Measurements from ENCODE around the gene ZC3H12A.

Gene ZC3H12A

DNA sequence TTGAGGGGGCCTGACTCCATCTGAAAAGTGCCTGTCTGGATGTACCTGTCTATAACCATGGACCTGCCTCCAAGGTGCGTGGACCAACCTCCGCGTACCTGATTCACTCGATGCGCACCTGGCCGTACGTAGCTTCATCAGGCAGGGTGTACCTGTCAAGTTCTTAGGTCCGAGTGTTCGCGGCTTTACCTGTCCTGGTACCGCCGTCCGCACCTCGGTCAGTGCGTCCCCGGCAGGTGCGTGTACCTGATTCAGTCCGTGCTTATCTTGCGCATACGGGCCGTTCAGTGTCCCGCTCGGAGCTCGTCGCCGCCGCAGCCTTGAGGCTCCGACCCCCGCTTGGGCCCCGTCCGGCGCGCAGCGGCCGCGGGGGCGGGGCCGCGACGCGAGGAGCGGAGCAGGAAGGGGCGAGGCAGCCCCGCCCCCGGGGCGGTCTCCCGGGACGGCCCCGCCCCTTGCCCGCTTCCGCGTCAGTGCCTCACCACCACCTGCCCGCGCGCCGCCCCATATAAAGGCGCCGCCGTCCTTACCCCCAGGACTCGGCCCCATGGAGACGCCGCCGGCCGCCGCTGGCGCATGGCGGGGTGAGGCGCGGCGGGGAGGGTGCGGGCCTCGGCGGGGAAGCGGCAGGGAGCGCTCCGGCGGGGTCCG is at the start of gene ZC3H12A:
ZC3H12A (plus strand) TSS at position 535 of the 651 bp plus-strand sequence. CDS start 917 bp downstream, outside the sequence.
- peak; percentile 85 for DNase-seq

GRCh38 chr1:37425221-37425620 is 49.2 kb upstream of the ZC3H12A start:
- DNase-seq = no peak

DNA sequence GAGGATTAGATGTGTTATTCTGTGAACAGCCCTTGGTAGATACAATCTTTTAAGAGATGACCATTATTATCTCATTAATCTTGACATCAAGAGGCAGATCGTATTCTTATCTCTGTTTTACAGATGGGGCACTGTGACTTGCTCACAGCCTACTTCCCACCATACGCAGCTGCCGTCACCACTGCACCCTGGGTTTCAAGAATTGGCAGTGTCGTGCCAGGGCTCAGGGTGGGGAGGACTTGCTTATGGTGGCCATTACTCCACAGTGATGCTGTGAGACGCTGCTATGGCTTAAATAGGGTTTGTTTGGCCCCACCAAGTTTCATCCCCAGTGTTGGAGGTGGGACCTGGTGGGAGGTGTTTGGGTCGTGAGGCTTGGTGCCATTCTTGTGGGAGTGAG is 45.4 kb upstream of the ZC3H12A start:
- no peak for DNase-seq

GRCh38 chr1:37430103-37430985 is 44.0 kb upstream of the ZC3H12A start:
- no peak for DNase-seq

- DNase-seq = no peak
Observed at GRCh38 chr1:37432716-37433115, 41.7 kb upstream of the ZC3H12A start.

DNA sequence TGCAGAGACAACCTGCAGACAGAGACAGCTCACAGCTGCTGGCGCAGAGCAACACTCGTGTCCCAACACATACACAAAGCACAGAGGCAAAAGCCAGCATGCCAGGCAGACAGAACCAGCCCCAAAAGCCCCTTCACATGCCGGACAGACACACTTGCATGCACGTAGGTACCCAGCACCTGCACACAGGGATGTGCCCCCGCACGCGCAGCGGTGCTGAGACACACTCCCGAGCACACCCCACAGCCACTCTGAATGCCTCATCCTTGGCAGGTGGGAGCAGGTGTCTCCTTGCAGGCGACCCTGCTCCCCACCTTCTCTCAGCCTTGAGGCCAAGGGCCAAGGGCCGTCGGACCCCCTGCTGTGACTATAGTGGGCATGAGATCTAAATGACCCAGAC is 41.2 kb upstream of the ZC3H12A start:
- DNase-seq = no peak

DNA sequence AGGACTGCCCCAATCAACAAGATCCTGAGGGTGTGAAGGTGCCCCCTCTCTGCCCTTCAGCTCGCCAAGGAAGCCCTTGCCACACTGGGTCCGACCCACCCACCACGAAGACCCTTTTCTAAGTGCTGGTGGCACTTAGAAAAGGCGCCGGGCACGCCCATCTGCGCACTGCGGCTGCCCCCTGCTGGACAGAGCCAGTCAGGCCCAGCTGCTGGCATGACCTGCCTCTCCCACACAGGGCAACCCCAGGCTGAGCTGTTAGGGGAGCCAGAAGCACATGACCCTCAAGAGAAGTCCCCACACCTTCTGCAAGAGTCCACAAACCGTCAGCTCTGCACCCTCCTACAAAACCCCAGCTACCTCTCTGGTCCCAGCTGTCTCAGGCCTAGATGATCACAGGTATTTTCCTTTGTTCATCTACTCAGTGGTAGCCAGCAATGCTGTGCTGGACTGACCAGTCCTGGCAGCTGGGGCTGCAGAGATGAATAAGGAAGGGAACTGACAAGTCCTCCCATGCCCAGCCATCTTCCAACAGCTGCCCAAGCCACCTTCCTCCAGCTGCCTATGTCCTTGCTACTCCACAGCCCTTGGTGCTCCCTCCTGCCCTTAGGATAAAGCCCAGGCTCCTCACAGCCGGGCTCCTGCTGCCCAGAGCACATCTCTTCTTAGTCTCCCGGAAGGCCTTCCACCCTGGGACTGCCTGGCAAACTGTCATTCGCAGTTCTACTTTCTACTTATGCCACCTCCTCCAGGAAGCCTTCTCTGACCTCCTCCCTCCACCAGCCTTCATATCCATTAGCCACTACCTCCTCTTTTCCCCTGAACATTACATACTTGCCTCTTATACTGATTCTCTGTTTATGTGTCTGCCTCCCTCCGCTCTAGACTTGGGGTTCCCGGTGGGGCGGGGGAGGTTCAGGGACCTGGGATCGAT is 39.8 kb upstream of the ZC3H12A start:
- peak; percentile 40 for DNase-seq

GRCh38 chr1:37437087-37437486 is 37.3 kb upstream of the ZC3H12A start:
- DNase-seq = no peak

DNA sequence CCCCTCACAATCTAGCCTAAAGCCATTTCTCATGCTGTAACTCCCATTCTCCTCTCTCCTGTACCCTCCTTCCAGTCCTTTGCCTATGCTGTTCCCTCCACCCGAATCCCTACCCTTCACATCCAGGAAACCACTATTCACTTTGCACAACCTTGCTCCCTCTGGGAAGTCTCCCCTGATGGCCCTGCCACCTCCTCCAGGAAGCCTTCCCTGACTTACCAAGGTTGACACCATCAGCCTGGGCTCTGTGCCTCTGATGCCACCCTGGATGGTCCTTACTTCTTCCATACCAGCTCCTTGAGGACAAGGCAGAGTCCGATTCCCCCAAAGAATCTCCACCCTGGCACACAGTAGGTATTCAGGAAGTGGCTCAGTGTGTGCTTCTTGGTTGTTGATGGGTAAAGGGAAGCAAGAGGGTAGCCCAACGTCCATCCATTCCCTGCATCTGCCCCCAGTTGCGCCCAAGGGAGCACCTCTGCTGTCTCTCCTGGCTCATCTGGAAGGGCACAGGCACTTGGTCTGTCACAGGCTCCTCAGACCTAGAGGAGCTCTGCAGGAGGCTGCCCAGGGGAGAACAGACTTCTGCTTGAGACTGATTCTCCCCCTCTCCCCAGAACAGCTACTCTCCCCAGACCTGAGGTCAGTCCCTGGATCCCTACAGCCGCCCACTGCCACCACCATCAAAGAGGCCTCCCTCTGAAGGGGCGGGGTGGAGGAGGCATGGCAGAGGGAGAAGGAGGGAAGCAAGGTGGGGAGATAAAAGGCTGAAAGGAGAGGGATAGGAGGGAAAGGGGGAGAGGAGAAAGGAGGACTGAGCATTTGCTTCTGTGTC is 36.1 kb upstream of the ZC3H12A start:
- DNase-seq = no peak

- DNase-seq = no peak
Observed at GRCh38 chr1:37438869-37439343, 35.5 kb upstream of the ZC3H12A start.

DNA sequence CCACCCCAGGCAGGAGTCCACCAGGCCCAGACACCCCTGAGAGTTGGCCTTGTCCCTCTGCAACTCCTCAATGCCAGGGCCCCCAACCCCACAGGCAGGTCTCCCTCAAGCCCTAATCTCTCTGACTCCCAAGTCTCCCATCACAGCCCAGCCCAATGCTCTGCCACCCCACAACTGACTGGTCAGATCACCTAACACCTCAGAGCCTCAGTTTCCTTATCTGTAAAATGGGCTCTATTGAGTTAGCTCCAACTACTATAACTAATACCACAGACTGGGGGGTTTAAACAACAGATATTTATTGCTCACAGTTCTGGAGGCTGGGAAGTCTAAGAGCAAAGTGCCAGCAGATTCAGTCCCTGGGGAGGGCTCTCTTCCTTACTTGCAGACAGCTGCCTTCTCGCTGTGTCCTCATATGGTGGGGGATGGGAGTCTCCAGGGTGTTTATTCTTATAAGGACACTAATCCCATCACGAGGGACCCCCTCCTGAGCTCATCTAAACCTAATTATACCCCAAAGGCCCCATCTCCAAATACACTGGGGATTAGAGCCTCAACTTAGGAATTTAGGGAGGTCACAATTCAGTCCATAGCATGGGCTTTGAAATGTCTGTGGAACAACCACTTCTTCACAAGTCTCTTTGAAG is 34.9 kb upstream of the ZC3H12A start:
- DNase-seq = no peak

DNA sequence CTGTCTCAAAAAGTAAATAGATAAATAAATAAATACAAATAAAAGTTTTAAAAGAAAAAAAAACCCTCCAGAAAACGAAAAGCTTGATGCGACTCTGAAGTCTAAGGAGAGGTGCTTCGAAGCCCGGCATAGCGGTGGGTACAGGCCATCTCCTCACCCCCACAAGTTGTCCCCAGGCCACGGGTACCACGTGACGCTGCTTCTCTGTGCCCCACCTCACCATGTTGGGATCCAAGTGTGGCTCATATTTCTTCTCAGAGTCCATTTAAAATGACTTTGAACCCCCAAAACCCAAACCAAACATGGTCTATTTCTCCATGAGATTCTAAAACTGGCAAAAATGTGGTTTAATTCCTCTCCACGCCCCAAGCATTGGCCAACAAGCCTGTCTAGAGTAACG is 32.9 kb upstream of the ZC3H12A start:
- DNase-seq = no peak

DNA sequence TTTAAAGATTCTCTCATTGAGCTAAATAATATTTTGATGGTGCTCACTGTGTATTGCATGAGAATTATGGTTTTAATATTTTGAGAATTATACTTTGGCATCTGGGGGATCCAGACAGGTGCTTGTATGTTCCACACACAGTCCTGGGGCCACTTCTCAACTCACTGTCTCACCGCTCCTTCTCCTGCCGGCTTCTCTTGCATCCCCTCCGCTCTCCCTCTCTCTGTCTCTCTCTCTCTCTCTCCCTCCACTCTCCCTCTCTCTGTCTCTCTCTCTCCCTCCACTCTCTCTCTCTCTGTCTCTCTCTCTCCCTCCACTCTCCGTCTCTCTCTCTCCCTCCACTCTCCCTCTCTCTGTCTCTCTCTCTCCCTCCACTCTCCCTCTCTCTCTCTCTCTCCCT is 32.2 kb upstream of the ZC3H12A start:
- no peak for DNase-seq

DNA sequence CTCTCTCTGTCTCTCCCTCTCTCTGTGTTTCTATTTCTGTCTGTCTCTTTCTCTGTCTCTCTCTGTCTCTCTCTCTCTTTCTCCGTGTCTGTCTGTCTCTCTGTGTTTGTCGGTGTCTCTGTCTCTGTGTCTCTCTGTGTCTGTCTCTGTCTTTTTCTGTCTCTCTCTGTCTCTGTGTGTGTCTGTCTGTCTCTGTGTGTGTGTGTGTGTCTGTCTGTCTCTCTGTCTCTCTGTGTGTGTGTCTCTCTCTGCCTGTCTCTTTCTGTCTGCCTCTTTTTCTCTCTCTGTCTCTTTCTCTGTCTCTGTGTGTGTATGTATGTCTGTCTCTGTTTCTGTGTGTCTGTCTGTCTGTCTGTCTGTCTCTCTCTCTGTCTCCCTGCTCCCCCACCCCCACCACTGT is 31.7 kb upstream of the ZC3H12A start:
- DNase-seq = no peak

DNA sequence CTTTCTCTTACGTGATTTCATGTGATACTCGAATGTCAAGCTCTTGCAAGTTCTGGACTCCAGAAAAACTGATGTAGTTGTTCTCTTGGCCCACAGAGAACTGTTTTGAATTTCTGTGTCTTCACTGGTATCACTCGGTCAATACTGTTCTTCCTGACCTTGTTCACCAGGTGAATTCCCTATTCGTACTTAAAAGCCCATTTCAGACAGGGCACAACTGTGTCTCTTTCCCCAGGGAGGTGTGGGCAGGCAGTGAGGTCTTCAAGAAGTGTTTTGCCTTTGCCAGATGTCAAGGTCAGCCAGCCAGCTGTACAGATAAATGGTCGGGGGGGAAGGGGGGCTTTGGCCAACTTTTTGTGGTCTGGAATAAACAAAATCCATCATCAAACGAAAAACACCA is 27.5 kb upstream of the ZC3H12A start:
- DNase-seq = no peak

- no peak for DNase-seq
Observed at GRCh38 chr1:37448185-37448584, 26.2 kb upstream of the ZC3H12A start.

DNA sequence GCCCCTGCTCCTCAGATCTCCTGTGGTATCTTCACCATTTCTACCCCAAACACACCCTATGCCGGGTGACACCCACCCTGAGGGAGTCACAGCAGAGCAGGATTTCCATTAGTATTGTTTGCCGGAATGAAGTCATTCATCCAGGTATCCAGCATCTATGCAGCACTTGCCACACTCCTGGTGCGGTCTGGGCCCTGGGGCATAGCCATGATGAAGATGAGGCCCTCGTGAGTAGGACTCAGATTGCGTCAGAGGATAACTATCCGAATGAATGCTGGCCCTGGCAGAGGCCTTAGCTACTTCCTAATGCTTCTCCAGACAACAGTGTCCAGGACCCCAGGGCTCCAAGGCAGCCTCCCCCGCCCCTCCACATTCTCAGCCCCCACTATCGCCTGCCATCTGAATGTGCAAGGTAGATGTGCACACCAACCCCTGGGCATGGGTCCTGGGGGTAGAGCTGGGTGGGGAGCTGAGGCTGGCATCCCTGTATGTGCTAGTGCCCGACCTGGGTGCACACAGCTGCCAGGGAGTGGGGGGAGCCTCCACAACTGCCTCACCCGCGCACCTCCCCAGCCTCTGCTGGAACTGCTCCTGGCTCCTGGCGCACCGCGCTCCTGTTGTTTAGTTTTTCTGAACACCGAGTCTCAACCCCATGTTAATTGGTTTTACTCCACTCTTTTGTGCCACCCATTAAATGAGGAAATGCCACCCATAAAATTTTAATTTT is 25.5 kb upstream of the ZC3H12A start:
- DNase-seq = no peak

DNA sequence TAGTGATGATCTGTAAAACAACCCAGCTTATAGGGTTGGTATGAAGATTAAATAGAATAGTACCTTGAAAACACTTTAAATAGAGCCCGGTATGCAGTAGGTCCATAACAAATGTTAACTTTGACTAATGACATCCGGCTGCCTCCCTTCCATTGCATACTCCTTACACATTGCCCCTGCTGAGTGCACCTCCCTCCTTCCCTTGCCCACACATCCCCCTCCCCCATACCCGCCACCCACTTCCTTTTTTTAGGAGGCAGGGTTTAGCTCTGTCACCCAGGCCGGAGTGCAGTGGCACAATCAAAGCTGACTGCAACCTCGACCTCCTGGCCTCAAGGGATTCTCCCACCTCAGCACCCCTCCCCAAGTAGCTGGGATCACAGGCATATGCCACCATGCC is 24.4 kb upstream of the ZC3H12A start:
- peak; percentile 81 for DNase-seq

GRCh38 chr1:37452416-37452815 is 22.0 kb upstream of the ZC3H12A start:
- DNase-seq = no peak

DNA sequence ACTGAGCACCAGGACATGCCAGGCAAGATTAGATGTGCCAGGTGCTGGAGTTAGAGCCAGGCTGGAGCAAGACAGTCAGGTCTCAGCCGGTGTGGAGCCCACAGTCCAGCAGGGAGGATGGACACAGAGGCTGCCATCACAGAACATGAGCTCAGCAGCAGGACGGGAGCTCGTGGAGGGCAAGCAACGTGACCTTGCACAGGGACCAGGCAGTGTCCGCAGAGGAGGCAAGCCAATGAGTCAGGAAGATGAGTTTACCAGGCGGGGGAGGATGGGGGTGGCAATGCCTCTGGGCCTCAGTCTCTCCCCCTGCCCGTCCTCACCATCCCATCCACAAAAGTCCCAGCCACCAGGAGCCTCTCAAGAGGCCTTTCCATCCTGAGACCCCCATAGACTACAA is 20.7 kb upstream of the ZC3H12A start:
- no peak for DNase-seq

DNA sequence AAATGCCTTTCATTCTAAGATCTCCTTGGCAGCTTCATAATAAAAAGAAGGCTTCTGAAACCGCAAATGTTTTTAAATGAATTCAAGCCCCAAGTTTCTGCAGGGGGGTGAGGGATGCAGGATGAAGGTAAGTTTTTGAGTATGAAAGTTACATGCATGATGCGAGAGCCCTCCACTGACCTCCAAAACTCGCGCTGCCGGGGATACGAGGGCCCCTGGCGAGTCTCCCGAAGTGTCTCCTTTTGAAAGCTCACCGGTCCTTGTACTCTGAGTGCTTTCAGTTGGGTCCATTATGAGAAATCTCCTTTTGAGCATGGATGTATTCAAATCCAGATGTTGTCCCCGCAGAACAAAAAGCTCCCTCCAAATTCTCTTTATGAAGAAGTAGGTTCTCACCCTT is 18.9 kb upstream of the ZC3H12A start:
- DNase-seq = no peak
